Activated CD4-positive, alpha-beta T cell treated with anti-CD3 and anti-CD28 coated beads for 24 hours (primary cell): Measurements from ENCODE around the gene LUZP4.
"Not testable (repeated sequence)": the region's sequence is repeated elsewhere in the genome, so short reads cannot be mapped to it uniquely, and the experiment has no call there.

Source experiments
- DNase-seq, 2 donors: peaks; one replicate each; pipeline ENCODE4 v3.0.0-alpha.2; 2020; ENCODE audit warnings: low read depth in 2 of 2

LUZP4 gene

DNA sequence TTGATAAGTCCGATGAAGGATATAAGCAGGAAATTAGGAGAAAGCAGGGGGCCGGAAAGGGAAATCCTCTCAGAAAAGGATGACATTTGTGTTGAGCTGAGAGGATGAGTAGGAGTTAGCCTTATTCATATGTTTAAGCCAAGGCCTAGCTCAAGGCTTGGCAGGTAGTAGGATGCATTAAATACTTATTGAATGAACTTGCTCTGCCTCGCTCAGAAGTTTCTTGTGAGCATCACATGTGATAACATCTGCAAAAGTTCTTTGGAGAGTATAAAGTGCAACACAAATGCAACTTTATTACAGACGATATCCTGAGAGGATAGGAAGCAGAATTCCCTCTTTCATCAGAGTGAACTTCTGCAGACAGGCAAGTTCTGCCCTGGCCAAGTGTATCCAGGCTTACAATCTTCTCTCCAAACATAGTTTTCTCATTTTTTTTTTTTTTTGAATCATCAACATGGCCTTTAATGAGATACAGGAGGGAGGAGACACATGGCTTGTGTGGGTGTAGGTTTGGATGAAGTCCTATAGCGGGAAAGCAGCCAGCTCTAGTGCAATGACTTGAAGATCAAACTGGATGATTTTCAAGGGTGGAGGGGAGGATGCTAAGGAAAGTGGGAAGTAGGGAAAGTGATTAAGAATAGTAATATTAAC is 48.1 kb downstream of the LUZP4 start:
- DNase-seq, result no peak

DNA sequence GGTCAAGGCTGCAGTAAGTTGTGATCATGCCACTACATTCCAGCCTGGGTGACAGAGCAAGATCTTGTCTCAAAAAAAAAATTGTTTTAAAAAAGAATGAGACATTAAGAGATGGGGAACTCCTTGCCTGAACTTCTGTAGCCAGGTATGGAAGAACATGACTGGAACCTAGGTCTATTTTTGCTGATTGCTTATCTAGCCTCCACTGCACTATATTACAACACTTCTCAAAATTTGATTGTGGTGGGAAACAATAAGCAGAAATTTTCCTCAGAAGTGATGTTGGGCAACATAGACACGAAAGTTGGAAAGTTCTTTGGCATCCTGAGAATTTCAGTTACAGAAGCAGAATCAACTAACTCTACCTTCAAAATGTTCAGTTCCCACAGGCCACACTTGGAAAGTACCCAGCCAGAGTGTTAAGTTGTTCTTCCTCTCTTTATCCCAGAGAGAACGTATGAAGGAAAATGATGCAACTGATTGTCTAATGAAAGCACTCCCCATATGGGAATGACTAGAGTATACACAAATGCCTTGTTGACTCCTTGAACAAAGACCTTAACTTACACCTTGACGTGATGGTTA is 50.0 kb downstream of the LUZP4 start:
- no peak for DNase-seq

- no peak for DNase-seq
Observed at GRCh38 chrX:115341421-115341820, 51.9 kb downstream of the LUZP4 start.

- no peak for DNase-seq
Observed at GRCh38 chrX:115344885-115345614, 55.5 kb downstream of the LUZP4 start.

DNA sequence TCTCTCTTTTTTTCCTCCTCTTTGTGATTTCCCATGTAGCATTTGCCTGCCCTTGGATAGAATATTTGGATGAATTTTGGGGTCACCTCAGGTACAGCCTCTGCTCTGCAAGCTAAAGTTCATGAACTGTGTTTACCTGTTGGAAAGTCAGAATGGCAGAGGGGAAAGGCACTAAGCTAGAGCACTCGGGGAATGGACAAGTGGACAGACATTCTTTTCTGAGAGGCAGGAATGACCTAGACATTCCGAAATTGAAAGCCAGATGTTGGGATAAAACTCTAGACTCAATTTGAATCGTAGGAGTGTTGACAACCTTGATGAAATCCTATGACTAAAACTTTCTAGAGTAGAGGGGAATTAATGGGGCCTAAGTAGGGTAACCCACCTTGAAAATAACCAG is 56.1 kb downstream of the LUZP4 start:
- DNase-seq, result no peak

GRCh38 chrX:115346738-115347137 is 57.2 kb downstream of the LUZP4 start:
- not testable (repeated sequence) for DNase-seq

DNA sequence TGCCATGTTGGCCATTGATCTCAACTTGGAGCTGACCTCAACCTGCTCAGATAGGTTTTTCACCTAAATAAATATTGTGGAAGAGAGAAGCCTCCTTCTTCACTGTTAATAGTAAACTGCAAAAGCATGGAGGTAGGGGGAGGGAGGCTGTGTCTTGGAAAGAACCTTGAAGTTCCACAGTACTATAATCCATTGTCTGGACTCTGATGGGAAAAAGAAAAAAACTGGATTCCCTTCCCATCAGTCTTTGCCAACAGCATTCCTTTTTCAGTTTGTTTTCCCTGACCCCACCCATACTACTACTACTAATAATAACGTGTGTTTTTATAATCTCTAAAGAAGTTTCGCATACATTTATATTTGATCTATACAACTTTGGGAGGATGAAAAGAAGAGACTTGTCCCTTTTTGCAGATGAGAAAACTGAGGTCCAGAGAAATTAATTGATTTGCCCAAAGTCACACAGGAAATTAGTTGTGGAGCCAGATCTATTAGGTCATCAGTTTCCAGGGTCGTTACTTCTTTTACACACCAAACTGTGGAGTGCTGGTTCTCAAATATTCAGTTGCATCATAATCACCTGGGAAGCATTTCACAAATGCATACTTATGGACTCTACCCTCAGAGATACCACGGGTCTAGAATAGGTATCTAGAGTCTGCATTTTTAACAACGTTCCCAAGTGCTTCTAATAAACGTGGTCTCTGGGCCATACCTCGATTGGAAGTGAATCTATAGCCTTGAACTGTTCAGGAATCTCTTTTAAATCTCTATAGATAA is 59.1 kb downstream of the LUZP4 start:
- DNase-seq, result no peak

DNA sequence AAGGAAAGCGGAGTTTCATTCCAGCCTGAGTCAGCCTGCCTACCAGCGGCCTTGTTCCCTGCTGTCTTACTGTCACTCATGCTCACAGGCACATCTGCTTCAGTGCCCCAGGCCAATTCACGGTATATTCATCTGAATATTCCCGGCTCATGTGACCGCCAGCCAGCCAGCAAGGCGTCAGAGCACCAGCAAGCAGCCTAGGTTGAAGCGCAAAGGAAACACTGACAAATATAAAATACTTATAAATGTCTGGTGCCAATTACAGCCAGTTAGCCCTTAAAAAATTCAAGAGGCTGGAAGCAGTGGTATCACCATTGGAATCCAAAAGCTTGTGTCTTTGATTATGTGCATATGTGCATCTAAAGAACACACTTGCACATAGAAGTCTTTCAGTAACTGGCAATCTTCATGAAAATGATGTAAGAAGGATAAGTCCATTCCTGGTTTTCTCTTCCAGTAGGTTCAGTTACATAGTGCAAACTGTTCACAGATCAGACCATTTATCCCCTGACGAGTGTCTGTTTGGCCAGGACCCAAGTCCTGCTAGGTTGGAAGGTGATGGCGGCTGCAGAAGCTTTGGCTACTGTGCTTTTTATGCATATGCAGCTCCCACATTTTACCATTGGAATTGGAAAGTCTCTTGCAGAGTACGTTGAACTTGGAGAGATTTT is 61.3 kb downstream of the LUZP4 start:
- DNase-seq, result no peak

GRCh38 chrX:115356369-115356768 is 66.9 kb downstream of the LUZP4 start:
- no peak for DNase-seq
